GM12874 (cell line): ENCODE data around the gene CIT.

ENCODE experiments used
- CTCF ChIP-seq: IDR thresholded peaks from 2 replicates; pipeline ENCODE4 v1.5.1; 2011; ENCODE audit warnings: low read depth, mild to moderate bottlenecking, control low read depth, low read length, moderate library complexity; ENCODE audit not compliant: insufficient read depth

CIT gene

GRCh38 chr12:119758234-119758633, 118.9 kb downstream of the CIT start:
- no peak for TF ChIP-seq CTCF

GRCh38 chr12:119751961-119752360, 125.2 kb downstream of the CIT start:
- no peak for TF ChIP-seq CTCF

GRCh38 chr12:119749666-119750065, 127.5 kb downstream of the CIT start:
- no peak for TF ChIP-seq CTCF

- no peak for TF ChIP-seq CTCF
Observed at GRCh38 chr12:119748497-119748896, 128.6 kb downstream of the CIT start.

GRCh38 chr12:119746169-119746568, 131.0 kb downstream of the CIT start:
- no peak for TF ChIP-seq CTCF

GRCh38 chr12:119744900-119745606, 132.1 kb downstream of the CIT start:
- TF ChIP-seq CTCF: no peak

- no peak for TF ChIP-seq CTCF
Observed at GRCh38 chr12:119742700-119743099, 134.4 kb downstream of the CIT start.
